ENCODE results near the gene DLST.

DLST gene

DNA sequence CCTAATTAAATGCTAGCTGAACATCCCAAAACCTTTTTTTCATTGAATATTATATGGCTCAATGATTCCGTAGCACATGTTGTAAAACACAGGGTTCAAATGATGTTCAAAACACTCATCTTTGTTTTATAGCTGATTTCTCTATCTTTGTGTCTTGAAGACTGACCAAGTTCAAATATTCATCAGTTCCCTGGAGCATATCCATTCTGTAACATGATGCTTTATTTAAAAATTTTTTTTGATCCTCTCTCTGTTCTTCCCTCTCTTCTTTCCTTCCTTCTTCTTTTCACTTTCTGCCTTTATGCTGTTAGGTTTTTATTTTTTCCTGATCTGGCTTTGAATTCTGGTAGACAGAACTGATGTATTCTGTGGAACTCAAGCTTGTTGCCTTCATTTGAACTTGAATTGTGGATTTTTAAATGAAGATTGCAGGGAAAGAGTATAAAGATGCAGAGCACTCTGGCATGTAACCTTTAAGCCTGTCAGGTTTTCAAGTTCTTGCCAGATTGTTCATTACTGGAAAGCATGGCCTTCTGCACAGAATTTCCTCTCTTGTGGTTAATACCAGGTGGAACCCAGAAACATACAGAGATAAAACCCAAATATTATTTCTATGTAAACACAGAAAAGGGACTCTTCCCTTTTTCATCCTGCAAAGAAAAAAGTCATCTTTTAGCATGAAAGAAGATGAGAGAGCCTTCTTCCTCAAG, 45.3 kb upstream of the DLST start (continued):
- TF ChIP-seq, protein P1, sequence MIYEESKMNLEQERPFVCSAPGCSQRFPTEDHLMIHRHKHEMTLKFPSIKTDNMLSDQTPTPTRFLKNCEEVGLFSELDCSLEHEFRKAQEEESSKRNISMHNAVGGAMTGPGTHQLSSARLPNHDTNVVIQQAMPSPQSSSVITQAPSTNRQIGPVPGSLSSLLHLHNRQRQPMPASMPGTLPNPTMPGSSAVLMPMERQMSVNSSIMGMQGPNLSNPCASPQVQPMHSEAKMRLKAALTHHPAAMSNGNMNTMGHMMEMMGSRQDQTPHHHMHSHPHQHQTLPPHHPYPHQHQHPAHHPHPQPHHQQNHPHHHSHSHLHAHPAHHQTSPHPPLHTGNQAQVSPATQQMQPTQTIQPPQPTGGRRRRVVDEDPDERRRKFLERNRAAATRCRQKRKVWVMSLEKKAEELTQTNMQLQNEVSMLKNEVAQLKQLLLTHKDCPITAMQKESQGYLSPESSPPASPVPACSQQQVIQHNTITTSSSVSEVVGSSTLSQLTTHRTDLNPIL (CRISPR knock-in tag; IDR thresholded peaks at IDR 0.05; ENCODE audit: low read depth), result no peak

DNA sequence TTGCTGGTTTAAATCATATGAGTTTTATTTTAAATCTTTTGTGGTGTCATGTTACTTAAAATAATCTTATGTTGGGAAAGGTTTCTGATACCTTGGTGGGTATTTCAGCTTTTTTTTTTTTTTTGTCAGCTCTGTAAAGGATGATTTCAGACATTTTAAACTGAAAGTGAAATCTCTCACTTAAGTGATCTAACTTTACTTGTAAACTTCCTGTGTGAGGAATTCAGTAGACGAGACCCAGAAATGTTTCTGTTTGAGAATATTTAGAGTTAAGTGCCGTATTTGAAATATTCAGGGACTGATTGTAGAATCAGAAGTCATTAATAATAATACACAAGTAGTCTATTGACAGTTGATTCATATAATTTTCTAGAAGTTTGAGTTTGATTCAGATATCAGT, 43.5 kb upstream of the DLST start:
- no peak for TF ChIP-seq RARB (CRISPR knock-in tag; IDR thresholded peaks at IDR 0.05)
- TF ChIP-seq ZNF565 (CRISPR knock-in tag; conservative IDR thresholded peaks at IDR 0.05; ENCODE audit: low read depth), result no peak
- TF ChIP-seq ZFP30 (CRISPR knock-in tag; IDR thresholded peaks at IDR 0.05), result no peak
- TF ChIP-seq CSDC2 (CRISPR knock-in tag; IDR thresholded peaks at IDR 0.05), result no peak
- TF ChIP-seq ZC3H10 (CRISPR knock-in tag; IDR thresholded peaks at IDR 0.05), result no peak
- ATAC-seq, result no peak

DNA sequence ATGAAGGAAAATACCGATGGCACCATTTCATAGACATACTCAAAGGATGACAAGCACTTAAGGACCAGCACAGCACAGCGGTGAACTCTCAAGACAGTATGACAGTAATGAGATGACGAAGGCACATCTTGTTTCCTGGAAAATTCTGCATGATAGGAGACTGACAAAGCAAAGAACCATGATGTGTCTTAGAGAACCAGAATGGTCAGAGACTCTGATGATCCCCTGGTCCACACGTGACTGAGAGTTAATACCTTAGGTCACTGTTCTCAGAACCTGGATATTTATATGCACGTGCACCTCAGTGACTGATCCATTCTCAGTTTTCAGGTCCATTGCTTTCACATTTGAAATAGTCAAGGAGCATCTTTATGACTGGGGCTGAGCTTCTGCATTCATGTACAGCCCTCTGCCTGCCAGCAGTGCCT, 41.1 kb upstream of the DLST start:
- no peak for ATAC-seq
- no peak for TF ChIP-seq PPARA (CRISPR knock-in tag; IDR thresholded peaks at IDR 0.05; ENCODE audit: borderline replicate concordance)
- TF ChIP-seq ZNF70 (CRISPR knock-in tag; IDR thresholded peaks at IDR 0.05), result no peak
- no peak for TF ChIP-seq BACH2 (CRISPR knock-in tag; IDR thresholded peaks at IDR 0.05; ENCODE audit: borderline replicate concordance)
- TF ChIP-seq RARB (CRISPR knock-in tag; IDR thresholded peaks at IDR 0.05), result no peak
- TF ChIP-seq TCF4 (CRISPR knock-in tag; IDR thresholded peaks at IDR 0.05; ENCODE audit: borderline replicate concordance), result no peak
- TF ChIP-seq ZNF8 (CRISPR knock-in tag; IDR thresholded peaks at IDR 0.05), result no peak
- TF ChIP-seq OSR1 (CRISPR knock-in tag; IDR thresholded peaks at IDR 0.05), result no peak
- TF ChIP-seq ZC3H10 (CRISPR knock-in tag; IDR thresholded peaks at IDR 0.05), result no peak
- TF ChIP-seq, protein P2, sequence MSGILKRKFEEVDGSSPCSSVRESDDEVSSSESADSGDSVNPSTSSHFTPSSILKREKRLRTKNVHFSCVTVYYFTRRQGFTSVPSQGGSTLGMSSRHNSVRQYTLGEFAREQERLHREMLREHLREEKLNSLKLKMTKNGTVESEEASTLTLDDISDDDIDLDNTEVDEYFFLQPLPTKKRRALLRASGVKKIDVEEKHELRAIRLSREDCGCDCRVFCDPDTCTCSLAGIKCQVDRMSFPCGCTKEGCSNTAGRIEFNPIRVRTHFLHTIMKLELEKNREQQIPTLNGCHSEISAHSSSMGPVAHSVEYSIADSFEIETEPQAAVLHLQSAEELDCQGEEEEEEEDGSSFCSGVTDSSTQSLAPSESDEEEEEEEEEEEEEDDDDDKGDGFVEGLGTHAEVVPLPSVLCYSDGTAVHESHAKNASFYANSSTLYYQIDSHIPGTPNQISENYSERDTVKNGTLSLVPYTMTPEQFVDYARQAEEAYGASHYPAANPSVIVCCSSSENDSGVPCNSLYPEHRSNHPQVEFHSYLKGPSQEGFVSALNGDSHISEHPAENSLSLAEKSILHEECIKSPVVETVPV (CRISPR knock-in tag; IDR thresholded peaks at IDR 0.05), result no peak
- TF ChIP-seq CSDC2 (CRISPR knock-in tag; IDR thresholded peaks at IDR 0.05), result no peak
- TF ChIP-seq, protein P3, sequence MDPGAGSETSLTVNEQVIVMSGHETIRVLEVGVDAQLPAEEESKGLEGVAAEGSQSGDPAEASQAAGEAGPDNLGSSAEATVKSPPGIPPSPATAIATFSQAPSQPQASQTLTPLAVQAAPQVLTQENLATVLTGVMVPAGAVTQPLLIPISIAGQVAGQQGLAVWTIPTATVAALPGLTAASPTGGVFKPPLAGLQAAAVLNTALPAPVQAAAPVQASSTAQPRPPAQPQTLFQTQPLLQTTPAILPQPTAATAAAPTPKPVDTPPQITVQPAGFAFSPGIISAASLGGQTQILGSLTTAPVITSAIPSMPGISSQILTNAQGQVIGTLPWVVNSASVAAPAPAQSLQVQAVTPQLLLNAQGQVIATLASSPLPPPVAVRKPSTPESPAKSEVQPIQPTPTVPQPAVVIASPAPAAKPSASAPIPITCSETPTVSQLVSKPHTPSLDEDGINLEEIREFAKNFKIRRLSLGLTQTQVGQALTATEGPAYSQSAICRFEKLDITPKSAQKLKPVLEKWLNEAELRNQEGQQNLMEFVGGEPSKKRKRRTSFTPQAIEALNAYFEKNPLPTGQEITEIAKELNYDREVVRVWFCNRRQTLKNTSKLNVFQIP (CRISPR knock-in tag; IDR thresholded peaks at IDR 0.05; ENCODE audit: borderline replicate concordance, low read depth), result no peak
- no peak for TF ChIP-seq SNAI2 (CRISPR knock-in tag; IDR thresholded peaks at IDR 0.05)
- TF ChIP-seq, protein P4, sequence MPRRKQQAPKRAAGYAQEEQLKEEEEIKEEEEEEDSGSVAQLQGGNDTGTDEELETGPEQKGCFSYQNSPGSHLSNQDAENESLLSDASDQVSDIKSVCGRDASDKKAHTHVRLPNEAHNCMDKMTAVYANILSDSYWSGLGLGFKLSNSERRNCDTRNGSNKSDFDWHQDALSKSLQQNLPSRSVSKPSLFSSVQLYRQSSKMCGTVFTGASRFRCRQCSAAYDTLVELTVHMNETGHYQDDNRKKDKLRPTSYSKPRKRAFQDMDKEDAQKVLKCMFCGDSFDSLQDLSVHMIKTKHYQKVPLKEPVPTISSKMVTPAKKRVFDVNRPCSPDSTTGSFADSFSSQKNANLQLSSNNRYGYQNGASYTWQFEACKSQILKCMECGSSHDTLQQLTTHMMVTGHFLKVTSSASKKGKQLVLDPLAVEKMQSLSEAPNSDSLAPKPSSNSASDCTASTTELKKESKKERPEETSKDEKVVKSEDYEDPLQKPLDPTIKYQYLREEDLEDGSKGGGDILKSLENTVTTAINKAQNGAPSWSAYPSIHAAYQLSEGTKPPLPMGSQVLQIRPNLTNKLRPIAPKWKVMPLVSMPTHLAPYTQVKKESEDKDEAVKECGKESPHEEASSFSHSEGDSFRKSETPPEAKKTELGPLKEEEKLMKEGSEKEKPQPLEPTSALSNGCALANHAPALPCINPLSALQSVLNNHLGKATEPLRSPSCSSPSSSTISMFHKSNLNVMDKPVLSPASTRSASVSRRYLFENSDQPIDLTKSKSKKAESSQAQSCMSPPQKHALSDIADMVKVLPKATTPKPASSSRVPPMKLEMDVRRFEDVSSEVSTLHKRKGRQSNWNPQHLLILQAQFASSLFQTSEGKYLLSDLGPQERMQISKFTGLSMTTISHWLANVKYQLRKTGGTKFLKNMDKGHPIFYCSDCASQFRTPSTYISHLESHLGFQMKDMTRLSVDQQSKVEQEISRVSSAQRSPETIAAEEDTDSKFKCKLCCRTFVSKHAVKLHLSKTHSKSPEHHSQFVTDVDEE (CRISPR knock-in tag; IDR thresholded peaks at IDR 0.05), result no peak
- no peak for TF ChIP-seq ISL1 (CRISPR knock-in tag; IDR thresholded peaks at IDR 0.05)
- TF ChIP-seq, protein P5, sequence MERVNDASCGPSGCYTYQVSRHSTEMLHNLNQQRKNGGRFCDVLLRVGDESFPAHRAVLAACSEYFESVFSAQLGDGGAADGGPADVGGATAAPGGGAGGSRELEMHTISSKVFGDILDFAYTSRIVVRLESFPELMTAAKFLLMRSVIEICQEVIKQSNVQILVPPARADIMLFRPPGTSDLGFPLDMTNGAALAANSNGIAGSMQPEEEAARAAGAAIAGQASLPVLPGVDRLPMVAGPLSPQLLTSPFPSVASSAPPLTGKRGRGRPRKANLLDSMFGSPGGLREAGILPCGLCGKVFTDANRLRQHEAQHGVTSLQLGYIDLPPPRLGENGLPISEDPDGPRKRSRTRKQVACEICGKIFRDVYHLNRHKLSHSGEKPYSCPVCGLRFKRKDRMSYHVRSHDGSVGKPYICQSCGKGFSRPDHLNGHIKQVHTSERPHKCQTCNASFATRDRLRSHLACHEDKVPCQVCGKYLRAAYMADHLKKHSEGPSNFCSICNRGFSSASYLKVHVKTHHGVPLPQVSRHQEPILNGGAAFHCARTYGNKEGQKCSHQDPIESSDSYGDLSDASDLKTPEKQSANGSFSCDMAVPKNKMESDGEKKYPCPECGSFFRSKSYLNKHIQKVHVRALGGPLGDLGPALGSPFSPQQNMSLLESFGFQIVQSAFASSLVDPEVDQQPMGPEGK (CRISPR knock-in tag; IDR thresholded peaks at IDR 0.05; ENCODE audit: borderline replicate concordance), result no peak
- TF ChIP-seq ZNF565 (CRISPR knock-in tag; conservative IDR thresholded peaks at IDR 0.05; ENCODE audit: low read depth), result no peak
- no peak for TF ChIP-seq ARNTL (CRISPR knock-in tag; IDR thresholded peaks at IDR 0.05; ENCODE audit: borderline replicate concordance, low read depth)
- TF ChIP-seq TOX (CRISPR knock-in tag; IDR thresholded peaks at IDR 0.05; ENCODE audit: borderline replicate concordance), result no peak
- TF ChIP-seq ZFP3 (CRISPR knock-in tag; IDR thresholded peaks at IDR 0.05), result no peak

Data from SK-N-SH treated with all-trans-retinoic acid at 6 μM for 48 hours (cell line).